Body of pancreas (tissue), 4 donors: ENCODE measurements around the gene SPATS1.

Experiments
- CTCF ChIP-seq, 7 experiments: fragments of 450-650 bp in 4 of 7; fragments of 200-600 bp in 3 of 7; sonication (generic) in 3 of 7; IDR thresholded peaks; one replicate each; pipeline ENCODE4 v1.5.1; 2016 to 2019; ENCODE audit warnings: antibody characterized with exemption in 7 of 7
- POLR2A ChIP-seq, 3 donors: fragments of 450-650 bp; IDR thresholded peaks; one replicate each; pipeline ENCODE4 v1.6.1; 2016; ENCODE audit warnings: antibody characterized with exemption in 3 of 3, mild to moderate bottlenecking in 2 of 3

- no peak for TF ChIP-seq CTCF (IDR thresholded peaks at IDR 0.05)
- no peak for TF ChIP-seq POLR2A (IDR thresholded peaks at IDR 0.05)
These were observed 44.5 kb downstream of the SPATS1 start for GRCh38 chr6:44386929-44387345.
